ENCODE data around the gene LOXL3. TPM values are rescaled to one million over a fixed set of nuclear protein-coding genes. Genes with fewer than 3 reads are reported as not detected.
A peak's percentile ranks its signal among the peaks of the same experiment; 100 is the strongest.

The LOXL3 gene
- polyA plus RNA-seq, 1 donor (not counting 4 experiments of a cell fraction or from before 2014, with no cell fraction given): 0.21 TPM

DNA sequence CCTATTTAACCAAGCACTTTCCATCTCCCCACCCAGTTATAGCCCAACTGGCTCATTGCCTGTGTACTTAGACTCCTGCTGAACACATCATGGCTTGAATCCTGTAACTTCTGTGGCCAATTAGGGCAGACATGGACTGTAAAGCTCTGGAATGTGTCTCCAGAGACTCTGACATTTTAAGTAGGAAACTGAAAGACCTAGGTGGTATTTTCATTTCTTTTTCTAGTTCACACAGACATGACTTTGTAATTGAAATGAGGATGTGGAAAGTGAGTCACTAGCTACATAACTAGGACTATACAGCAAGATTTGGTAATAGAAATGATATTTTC lies 13.0 kb upstream of the LOXL3 start:
- no peak overlapping the region for H3K27ac ChIP-seq (ENCODE audit: control insufficient read depth, insufficient read depth, low read length)

DNA sequence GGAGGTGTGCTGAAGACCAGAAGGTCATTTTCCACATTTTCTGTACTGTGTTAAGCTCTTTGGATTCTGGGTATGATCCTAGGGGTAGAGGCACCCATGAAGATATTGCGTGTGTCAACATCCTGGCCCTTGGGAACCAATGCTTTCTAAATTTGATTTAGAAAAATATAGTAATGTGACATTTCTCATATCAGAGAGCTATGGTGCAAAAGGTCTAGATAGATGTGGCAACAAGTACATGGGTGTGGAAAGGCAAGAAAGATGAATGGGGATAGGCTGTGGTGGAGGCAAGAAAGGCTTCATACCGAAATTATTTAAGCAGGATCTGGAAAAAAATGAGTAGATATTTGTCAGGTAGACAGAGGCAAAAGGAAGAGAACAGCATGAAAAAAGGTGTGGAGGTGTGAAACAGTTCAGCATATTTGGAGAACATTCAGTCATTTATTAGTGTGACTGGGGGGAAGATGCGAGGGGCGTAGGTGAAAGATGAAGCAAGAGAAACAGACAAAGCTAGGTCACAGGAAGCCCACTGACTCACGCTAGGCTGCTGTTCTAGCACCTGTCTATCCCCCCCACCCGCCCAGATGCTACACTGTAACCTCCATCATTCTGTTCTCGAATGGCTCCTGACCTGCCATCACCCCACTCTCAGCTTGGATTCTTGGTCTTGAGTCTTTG lies 12.5 kb upstream of the LOXL3 start:
- DNase-seq (ENCODE audit: low read depth, low spot score) (no peak), FAIRE-seq (no peak)
- H3K36me3 ChIP-seq (ENCODE audit: control insufficient read depth in 2 of 2, extremely low read depth in 1 of 2, insufficient read depth in 2 of 2, low read length in 2 of 2): no peaks in the 10 kb centered on the region
- H4K20me1 ChIP-seq (ENCODE audit: control insufficient read depth, extremely low read depth, insufficient read depth, low read length): no peaks in the 10 kb centered on the region
- H2AFZ ChIP-seq (ENCODE audit: control insufficient read depth, low read length): no peak overlapping the region
- no peaks in the 10 kb centered on the region for H3K9me3 ChIP-seq (ENCODE audit: control insufficient read depth, low read depth, low read length)
- no peak overlapping the region for H3K27ac ChIP-seq (ENCODE audit: control insufficient read depth, insufficient read depth, low read length)
- no peak overlapping the region for H3K9ac ChIP-seq (ENCODE audit: control insufficient read depth, extremely low read depth, insufficient read depth, low read length)
- no peak overlapping the region for H3K4me2 ChIP-seq (ENCODE audit: control insufficient read depth, extremely low read depth, insufficient read depth, low read depth, low read length)
- no peaks in the 10 kb centered on the region for H3K9me1 ChIP-seq (ENCODE audit: control insufficient read depth, extremely low read depth, insufficient read depth, low read length)
- no peaks in the 10 kb centered on the region for H3K27me3 ChIP-seq (ENCODE audit: control insufficient read depth, extremely low read depth, insufficient read depth, low read length)
- no peak for TF ChIP-seq EZH2 (IDR thresholded peaks at IDR 0.05; ENCODE audit: low read length)
- TF ChIP-seq, protein P1, sequence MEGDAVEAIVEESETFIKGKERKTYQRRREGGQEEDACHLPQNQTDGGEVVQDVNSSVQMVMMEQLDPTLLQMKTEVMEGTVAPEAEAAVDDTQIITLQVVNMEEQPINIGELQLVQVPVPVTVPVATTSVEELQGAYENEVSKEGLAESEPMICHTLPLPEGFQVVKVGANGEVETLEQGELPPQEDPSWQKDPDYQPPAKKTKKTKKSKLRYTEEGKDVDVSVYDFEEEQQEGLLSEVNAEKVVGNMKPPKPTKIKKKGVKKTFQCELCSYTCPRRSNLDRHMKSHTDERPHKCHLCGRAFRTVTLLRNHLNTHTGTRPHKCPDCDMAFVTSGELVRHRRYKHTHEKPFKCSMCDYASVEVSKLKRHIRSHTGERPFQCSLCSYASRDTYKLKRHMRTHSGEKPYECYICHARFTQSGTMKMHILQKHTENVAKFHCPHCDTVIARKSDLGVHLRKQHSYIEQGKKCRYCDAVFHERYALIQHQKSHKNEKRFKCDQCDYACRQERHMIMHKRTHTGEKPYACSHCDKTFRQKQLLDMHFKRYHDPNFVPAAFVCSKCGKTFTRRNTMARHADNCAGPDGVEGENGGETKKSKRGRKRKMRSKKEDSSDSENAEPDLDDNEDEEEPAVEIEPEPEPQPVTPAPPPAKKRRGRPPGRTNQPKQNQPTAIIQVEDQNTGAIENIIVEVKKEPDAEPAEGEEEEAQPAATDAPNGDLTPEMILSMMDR (optimal IDR thresholded peaks at IDR 0.05 in 1 of 3, IDR thresholded peaks at IDR 0.05 in 1 of 3, conservative IDR thresholded peaks at IDR 0.05 in 1 of 3; ENCODE audit: extremely low read depth in 1 of 3, insufficient read depth in 2 of 3, low read length in 3 of 3): no peak
- H3K4me1 ChIP-seq (ENCODE audit: control insufficient read depth, extremely low read depth, insufficient read depth, low read length): peaks cover 46% of the 10 kb centered on the region
- no peaks in the 10 kb centered on the region for H3K79me2 ChIP-seq (ENCODE audit: control insufficient read depth, insufficient read depth, low read length)
- no peak overlapping the region for H3K4me3 ChIP-seq (ENCODE audit: control insufficient read depth in 2 of 3, extremely low read depth in 1 of 3, insufficient read depth in 2 of 3, low read depth in 1 of 3, low read length in 3 of 3)
- dilution Hi-C loops (cut with MboI; ENCODE audit: extremely low pct_ligation_motif_present, low sequenced_read_pairs): no loop called here

More for the DNA sequence above, 13.0 kb upstream of the LOXL3 start:
- H3K4me3 ChIP-seq (ENCODE audit: control insufficient read depth in 2 of 3, extremely low read depth in 1 of 3, insufficient read depth in 2 of 3, low read depth in 1 of 3, low read length in 3 of 3): no peak overlapping the region
- peak overlapping the region; percentile 6 for H2AFZ ChIP-seq (ENCODE audit: control insufficient read depth, low read length)
- H4K20me1 ChIP-seq (ENCODE audit: control insufficient read depth, extremely low read depth, insufficient read depth, low read length): no peaks in the 10 kb centered on the region
- H3K4me1 ChIP-seq (ENCODE audit: control insufficient read depth, extremely low read depth, insufficient read depth, low read length): peaks cover 46% of the 10 kb centered on the region
- no peaks in the 10 kb centered on the region for H3K36me3 ChIP-seq (ENCODE audit: control insufficient read depth in 2 of 2, extremely low read depth in 1 of 2, insufficient read depth in 2 of 2, low read length in 2 of 2)
- H3K79me2 ChIP-seq (ENCODE audit: control insufficient read depth, insufficient read depth, low read length): no peaks in the 10 kb centered on the region
- H3K9ac ChIP-seq (ENCODE audit: control insufficient read depth, extremely low read depth, insufficient read depth, low read length): no peak overlapping the region
- H3K9me3 ChIP-seq (ENCODE audit: control insufficient read depth, low read depth, low read length): no peaks in the 10 kb centered on the region
- DNase-seq (ENCODE audit: low read depth, low spot score) (no peak), FAIRE-seq (no peak)
- no peaks in the 10 kb centered on the region for H3K27me3 ChIP-seq (ENCODE audit: control insufficient read depth, extremely low read depth, insufficient read depth, low read length)
- no peaks in the 10 kb centered on the region for H3K9me1 ChIP-seq (ENCODE audit: control insufficient read depth, extremely low read depth, insufficient read depth, low read length)
- H3K4me2 ChIP-seq (ENCODE audit: control insufficient read depth, extremely low read depth, insufficient read depth, low read depth, low read length): no peak overlapping the region
- TF ChIP-seq, protein P1 (optimal IDR thresholded peaks at IDR 0.05 in 1 of 3, IDR thresholded peaks at IDR 0.05 in 1 of 3, conservative IDR thresholded peaks at IDR 0.05 in 1 of 3; ENCODE audit: extremely low read depth in 1 of 3, insufficient read depth in 2 of 3, low read length in 3 of 3): no peak
- no peak for TF ChIP-seq EZH2 (IDR thresholded peaks at IDR 0.05; ENCODE audit: low read length)
- dilution Hi-C loops (cut with MboI; ENCODE audit: extremely low pct_ligation_motif_present, low sequenced_read_pairs): no loop called here

Measured in keratinocyte (primary cell).